Thymus (tissue), 11 donors: Measurements from ENCODE around the gene PSMC3IP. TPM values are rescaled to one million over a fixed set of nuclear protein-coding genes. Genes with fewer than 3 reads are reported as not detected.
A peak's percentile ranks its signal among the peaks of the same experiment; 100 is the strongest.
"Not testable (repeated sequence)": the region's sequence is repeated elsewhere in the genome, so short reads cannot be mapped to it uniquely, and the experiment has no call there.

Source experiments
- DNase-seq, 9 donors: peaks; one replicate each; pipeline ENCODE4 v3.0.0-alpha.2; 2013; ENCODE audit warnings: low spot score in 9 of 9, low read depth in 6 of 9, missing footprints in 1 of 9
- H3K27ac ChIP-seq, 2 donors: one replicate each; pipeline ENCODE4 v1.5.1; 2013; ENCODE audit warnings: control low read depth in 1 of 2, low read depth in 1 of 2, low read length in 1 of 2, mild to moderate bottlenecking in 1 of 2, moderate library complexity in 1 of 2
- H3K27me3 ChIP-seq, 2 donors: one replicate each; pipeline ENCODE4 v1.5.1; 2013; ENCODE audit warnings: low read length in 1 of 2; ENCODE audit not compliant: control insufficient read depth in 2 of 2, insufficient read depth in 1 of 2
- H3K36me3 ChIP-seq, 2 donors: one replicate each; pipeline ENCODE4 v1.5.1; 2013; ENCODE audit warnings: low read length in 1 of 2, mild to moderate bottlenecking in 1 of 2, moderate library complexity in 1 of 2; ENCODE audit not compliant: control insufficient read depth in 2 of 2, insufficient read depth in 2 of 2
- H3K4me1 ChIP-seq, 2 donors: one replicate each; pipeline ENCODE4 v1.5.1; 2013; ENCODE audit warnings: low read length in 2 of 2; ENCODE audit not compliant: control insufficient read depth in 2 of 2, insufficient read depth in 2 of 2
- H3K4me3 ChIP-seq, 2 donors: one replicate each; pipeline ENCODE4 v1.5.1; 2013; ENCODE audit warnings: low read length in 2 of 2, control low read depth in 1 of 2, mild to moderate bottlenecking in 1 of 2
- H3K9me3 ChIP-seq, 2 donors: one replicate each; pipeline ENCODE4 v1.5.1; 2013; ENCODE audit warnings: low read length in 1 of 2, mild to moderate bottlenecking in 1 of 2; ENCODE audit not compliant: control insufficient read depth in 2 of 2, insufficient read depth in 1 of 2
- WGBS: extraction: QIAGEN DNeasy Blood & Tissue Kit; methylation state at CpG from one replicate; pipeline ENCODE4 v1.1.7; 2013; 5-methylcytosine and 5-hydroxymethylcytosine counted together
- polyA plus RNA-seq: library from polyadenylated mRNA; stranded (reverse); fragments of 200-250 nt; gene quantifications from one replicate; pipeline ENCODE4 v1.2.3, GENCODE V29; 2013
- total RNA-seq: library from RNA; stranded (reverse); fragments of 120-200 nt; gene quantifications from one replicate; pipeline ENCODE4 v1.2.4, GENCODE V29; 2013
- donor health status: healthy.

PSMC3IP gene
- total and polyA plus RNA-seq, 2 donors: 5.1 to 7.2 TPM

DNA sequence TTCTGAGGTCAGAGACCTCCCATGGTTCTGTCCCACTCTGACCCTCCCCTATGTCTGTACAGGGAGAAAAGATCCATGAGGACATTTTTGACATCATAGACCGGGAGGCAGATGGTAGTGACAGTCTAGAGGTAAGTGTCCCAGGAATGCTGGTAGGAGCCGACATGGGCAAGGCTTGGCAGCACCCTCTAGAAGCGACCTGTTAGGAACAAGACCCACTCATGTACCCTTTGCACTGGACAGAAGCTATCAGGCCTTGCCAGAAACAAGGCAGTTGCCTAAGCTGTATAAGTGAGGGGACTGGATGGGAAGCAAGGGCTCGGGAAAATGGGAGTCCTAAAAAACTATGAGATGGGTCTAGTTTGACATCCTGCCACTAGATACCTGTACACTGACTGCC lies 34.5 kb upstream of the PSMC3IP start:
- Histone ChIP-seq H3K9me3 (no peaks in the 10 kb centered on the region), H3K27me3 (peaks cover 0 to 2% of the 10 kb centered on the region in 2 donors), H3K36me3 (peaks cover 40 to 41% of the 10 kb centered on the region in 2 donors), H3K27ac (no peak overlapping the region), H3K4me1 (peaks cover 10% of the 10 kb centered on the region in 2 donors), H3K4me3 (no peak overlapping the region)
- no peak for DNase-seq
- WGBS: 96% methylated on average over 4 of the region's 4 CpGs

DNA sequence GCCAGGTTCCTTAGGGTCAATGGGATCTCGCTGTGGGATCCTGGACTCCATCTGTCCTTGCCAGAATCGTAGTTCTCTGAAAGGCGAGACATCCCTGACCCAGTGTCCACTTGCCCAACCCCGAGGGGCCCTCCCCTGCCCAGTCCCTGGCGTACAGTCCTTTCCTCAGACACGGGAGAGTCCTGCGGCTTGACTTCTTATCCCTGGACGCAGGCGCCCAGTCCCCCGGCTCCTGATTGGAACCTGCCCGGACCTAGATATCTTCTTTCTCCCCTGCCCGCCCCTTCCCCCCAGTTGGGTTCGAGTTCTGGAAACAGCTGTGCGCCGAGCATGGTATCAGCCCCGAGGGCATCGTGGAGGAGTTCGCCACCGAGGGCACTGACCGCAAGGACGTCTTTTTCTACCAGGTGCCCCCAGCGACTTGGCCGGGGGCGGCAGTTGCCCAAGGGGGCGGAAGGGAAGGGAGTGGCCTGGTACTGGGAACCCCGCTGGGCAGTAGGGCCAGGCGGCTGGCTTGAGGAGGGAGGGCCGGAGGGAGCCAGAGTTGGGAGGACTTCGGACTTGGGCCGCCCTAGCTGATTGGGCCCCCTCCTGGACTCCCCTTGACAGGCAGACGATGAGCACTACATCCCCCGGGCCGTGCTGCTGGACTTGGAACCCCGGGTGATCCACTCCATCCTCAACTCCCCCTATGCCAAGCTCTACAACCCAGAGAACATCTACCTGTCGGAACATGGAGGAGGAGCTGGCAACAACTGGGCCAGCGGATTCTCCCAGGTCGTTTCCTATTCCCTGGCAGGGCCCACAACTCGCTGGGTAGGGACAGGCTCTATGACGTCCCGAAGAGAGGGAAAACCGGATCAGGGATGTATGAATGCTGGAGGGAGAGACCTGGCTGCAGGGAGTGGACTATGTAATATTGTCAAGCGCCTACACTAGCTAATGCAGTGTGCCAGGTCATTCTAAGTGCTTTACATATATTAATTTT lies 32.6 kb upstream of the PSMC3IP start:
- WGBS: 23% methylated on average over 35 of the region's 42 CpGs
- H3K27me3 ChIP-seq, DNase-seq, H3K9me3 ChIP-seq: not testable (repeated sequence)
- Histone ChIP-seq H3K36me3 (peaks cover 31 to 32% of the 10 kb centered on the region in 2 donors), H3K4me1 (peaks cover 11 to 14% of the 10 kb centered on the region in 2 donors), H3K4me3 (peak overlapping the region; percentile 72 to 92), H3K27ac (peak overlapping the region; percentile 55 to 75)

DNA sequence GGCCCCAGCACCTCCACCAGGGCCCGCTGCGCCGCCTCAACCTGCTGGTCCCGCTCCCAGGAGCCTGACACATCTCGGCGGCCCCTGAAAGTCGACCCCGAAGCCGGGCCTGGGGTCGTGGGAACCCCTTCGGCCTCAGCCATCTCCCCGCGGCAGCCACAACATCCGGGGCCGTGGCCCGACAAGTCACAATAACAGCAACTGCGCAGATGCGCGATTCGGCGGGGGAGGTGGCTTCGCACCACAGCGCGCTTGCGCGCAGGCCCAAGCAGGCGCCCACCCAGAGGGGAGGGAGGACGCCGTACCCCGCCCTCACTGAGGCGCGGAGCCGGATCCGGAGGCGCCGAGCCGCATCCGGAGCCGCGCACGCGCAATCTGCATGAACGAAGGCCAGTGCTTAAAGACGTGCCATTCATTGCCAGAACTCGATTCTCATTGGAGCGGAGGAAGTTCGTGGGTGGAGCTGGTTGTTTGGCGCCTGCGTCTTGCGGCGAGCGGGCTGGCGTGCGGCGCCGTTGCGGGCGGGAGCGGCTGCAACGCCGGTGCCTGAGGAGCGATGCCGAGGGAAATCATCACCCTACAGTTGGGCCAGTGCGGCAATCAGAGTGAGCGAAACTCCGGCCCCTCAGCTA lies 31.8 kb upstream of the PSMC3IP start, which contains the start of the genes RETREG3 and TUBG1:
Gene RETREG3, minus strand, starts transcription at position 193 of the 632 bp plus-strand sequence. Its CDS starts 50 bp downstream, at position 143.
Gene TUBG1, plus strand, starts transcription at position 502 of the 632 bp plus-strand sequence. Its CDS starts 55 bp downstream, at position 557.
- Histone ChIP-seq H3K4me3 (peak within 1 kb of the TSS; percentile 72 to 98), H3K4me1 (peaks cover 11 to 14% of the 10 kb centered on the region in 2 donors), H3K27ac (peak within 1 kb of the TSS; percentile 91 to 93), H3K27me3 (peaks cover 0 to 2% of the 10 kb centered on the region in 2 donors), H3K9me3 (no peaks in the 10 kb centered on the region), H3K36me3 (peaks cover 23 to 30% of the 10 kb centered on the region in 2 donors)
- under 1% methylated on average over 66 of the region's 66 CpGs for WGBS
- DNase-seq: peak; percentile 96 to 100 (median 99)

DNA sequence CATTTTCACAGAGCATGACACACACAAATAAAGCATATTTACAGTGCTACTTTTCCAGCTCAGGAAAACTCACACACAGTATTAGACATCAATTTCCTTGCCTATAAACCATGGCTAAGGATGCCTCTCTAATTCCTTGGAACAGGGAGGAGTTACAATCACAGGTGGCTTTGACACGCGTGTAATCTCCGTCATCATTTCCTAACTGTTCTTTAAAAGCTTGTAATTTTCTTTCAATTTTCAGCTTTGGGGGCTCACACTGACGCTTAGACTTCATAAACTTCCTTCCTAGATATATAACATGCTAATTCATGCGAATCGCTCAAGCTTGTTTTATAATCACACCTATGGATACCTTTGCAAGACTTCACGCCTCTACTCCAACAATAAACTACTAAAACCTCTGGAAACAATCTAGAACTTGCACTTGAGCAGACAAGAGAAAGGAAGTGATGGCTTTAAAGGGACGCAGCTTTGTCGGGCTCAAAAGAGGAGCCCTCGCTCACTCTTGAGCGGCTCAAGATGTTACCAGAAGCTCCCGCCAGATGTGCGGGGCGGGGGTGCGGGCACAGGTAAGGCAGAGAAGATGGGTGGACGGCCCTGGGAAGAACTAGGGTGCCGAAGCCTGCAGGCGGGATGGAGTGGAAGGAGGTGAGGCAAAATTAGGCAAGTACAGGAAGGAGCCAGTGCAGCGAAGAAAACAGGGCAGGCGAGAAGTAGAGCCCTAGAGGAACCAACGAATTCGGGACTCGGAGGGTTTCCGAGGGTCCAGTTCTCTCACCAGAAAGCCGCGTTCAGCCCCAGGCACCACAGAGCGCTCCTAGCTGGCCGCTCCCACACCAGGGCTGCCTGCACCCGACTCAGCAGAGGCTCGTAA lies 31.0 kb upstream of the PSMC3IP start:
- peak in 5 of 9 donors; percentile 15 to 63 (median 27) for DNase-seq
- peak overlapping the region; percentile 72 to 98 for H3K4me3 ChIP-seq
- H3K27me3 ChIP-seq: peaks cover 0 to 2% of the 10 kb centered on the region in 2 donors
- H3K4me1 ChIP-seq: peaks cover 11 to 14% of the 10 kb centered on the region in 2 donors
- H3K9me3 ChIP-seq: no peaks in the 10 kb centered on the region
- peaks cover 16 to 26% of the 10 kb centered on the region in 2 donors for H3K36me3 ChIP-seq
- under 1% methylated on average over 30 of the region's 30 CpGs for WGBS
- H3K27ac ChIP-seq: peak overlapping the region; percentile 91 to 93

DNA sequence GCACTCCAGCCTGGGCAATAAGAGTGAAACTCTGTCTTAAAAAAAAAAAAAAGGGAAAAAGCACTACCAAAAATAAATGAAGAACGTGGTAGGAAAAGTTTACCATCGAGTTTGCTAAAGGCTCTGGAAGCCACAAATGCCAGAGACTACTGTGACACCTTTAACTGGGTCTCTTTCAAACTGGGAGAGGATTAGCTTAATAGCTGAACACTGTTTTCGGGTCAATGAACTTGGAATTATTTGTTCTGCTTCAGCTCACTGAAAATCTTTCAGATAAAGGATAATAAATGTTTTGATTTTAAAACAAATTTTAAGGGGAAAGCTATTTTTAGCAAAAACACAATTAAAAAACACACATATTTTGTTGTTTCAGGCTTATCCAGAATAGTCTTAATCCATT lies 30.2 kb upstream of the PSMC3IP start:
- Histone ChIP-seq H3K27me3 (peaks cover 0 to 2% of the 10 kb centered on the region in 2 donors), H3K4me3 (peak overlapping the region; percentile 72 to 98), H3K4me1 (peaks cover 11 to 14% of the 10 kb centered on the region in 2 donors), H3K9me3 (no peaks in the 10 kb centered on the region), H3K27ac (no peak overlapping the region), H3K36me3 (peaks cover 8 to 25% of the 10 kb centered on the region in 2 donors)
- no peak for DNase-seq
- 86% methylated on average over 3 of the region's 3 CpGs for WGBS

DNA sequence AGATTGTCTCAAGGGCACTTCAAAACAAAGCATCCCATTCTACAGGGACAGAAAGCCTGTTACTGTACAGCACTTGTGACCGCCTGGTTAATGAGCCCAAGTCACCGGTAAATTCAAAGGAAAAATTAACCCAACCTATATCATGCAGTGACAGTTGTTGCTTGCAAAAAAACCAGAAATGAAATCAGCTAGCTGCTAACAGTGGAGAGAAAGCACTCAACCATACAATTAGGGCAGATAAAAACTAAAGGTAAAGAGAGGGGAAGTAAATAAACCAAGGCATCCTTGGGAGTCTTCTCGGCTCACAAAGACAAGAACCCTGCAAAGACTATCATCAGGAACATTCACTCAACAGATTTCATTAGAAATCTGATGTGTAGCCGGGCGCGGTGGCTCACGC lies 25.8 kb upstream of the PSMC3IP start:
- no peaks in the 10 kb centered on the region for H3K27me3 ChIP-seq
- no peak for DNase-seq
- H3K4me1 ChIP-seq: peaks cover 8 to 11% of the 10 kb centered on the region in 2 donors
- no peak overlapping the region for H3K4me3 ChIP-seq
- H3K36me3 ChIP-seq: peaks cover 6 to 24% of the 10 kb centered on the region in 2 donors
- 97% methylated on average over 7 of the region's 7 CpGs for WGBS
- H3K9me3 ChIP-seq: no peaks in the 10 kb centered on the region
- H3K27ac ChIP-seq: no peak overlapping the region

DNA sequence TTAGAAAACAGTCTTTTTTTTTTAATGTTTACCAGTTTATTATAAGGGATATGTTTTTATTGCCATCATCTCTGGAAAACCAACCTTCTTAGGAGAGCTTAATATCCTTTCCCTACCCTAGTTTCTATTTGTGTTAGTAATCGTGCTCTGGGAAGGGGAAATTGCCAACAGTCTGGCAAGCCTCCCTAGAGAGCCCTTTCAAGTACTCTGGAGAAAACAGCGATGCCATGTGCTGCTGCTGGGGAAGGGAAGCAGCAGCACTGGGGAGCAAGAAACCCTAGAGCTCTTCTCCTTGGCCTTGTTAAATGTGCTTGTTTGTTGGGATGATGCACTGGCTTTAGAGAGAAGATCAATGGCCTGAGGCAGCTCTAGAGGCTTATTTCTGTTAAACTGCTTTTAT lies 21.4 kb upstream of the PSMC3IP start:
- no peaks in the 10 kb centered on the region for H3K27me3 ChIP-seq
- 92% methylated on average over 2 of the region's 2 CpGs for WGBS
- peaks cover 14 to 28% of the 10 kb centered on the region in 2 donors for H3K36me3 ChIP-seq
- DNase-seq: no peak
- H3K4me1 ChIP-seq: no peaks in the 10 kb centered on the region
- no peaks in the 10 kb centered on the region for H3K9me3 ChIP-seq
- no peak overlapping the region for H3K27ac ChIP-seq
- no peak overlapping the region for H3K4me3 ChIP-seq

DNA sequence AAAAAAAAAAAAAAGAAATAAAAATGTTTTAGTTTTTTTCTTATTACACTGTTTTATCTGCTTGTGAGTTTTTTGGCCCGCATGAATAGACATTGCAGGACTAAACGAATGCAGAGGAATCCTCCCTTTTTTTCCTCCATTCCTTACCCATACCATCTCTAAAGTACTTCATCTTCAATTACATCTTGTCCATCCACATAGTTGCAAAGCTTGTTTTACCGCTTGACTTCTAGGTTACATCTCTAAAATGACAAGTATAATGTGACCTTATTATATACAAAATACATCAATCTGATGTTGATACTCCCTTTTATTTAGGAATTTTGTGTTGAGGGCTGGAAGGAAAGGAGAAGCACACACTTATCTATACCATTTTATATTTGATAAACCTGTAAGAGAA lies 18.9 kb upstream of the PSMC3IP start:
- 97% methylated on average over 3 of the region's 3 CpGs for WGBS

More for the DNA sequence above, 18.9 kb upstream of the PSMC3IP start:
- H3K9me3 ChIP-seq: no peaks in the 10 kb centered on the region
- no peaks in the 10 kb centered on the region for H3K27me3 ChIP-seq
- H3K27ac ChIP-seq: no peak overlapping the region
- no peaks in the 10 kb centered on the region for H3K4me1 ChIP-seq
- no peak overlapping the region for H3K4me3 ChIP-seq
- peaks cover 19 to 32% of the 10 kb centered on the region in 2 donors for H3K36me3 ChIP-seq
- no peak for DNase-seq
